ENCODE data around the gene SUGP1.

The SUGP1 gene

DNA sequence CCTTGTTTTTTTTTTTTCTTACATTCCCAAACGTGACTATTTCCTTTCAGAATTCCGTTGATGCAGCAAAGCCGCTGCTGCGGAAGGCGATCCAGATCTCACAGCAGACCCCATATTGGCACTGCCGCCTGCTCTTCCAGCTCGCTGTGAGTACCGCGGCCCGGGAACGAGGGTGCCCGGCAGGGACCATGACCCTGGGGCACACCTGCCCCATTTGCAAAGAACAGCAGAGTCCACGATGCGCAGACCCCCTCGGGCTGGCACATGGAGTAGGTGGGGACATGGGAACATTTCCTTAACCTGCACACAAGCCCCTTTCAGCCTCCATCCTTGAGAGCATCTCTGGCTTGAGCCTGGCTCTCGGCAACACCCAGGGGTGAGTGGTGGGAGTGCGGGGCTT lies 16.8 kb upstream of the SUGP1 start:
- Histone ChIP-seq H4K20me1 (ENCODE audit: control insufficient read depth, insufficient read depth, low read depth, low read length) (0 out of 2 replicates have a peak, but pooled peaks cover 3% of the 10 kb centered on the region), H3K27me3 (ENCODE audit: control insufficient read depth, low read length) (no peaks in the 10 kb centered on the region), H3K4me2 (ENCODE audit: low read length) (no peak overlapping the region), H3K4me3 (ENCODE audit: low read length) (no peak overlapping the region), H3K9me3 (ENCODE audit: control insufficient read depth, insufficient read depth, low read length) (no peaks in the 10 kb centered on the region), H3K36me3 (ENCODE audit: control insufficient read depth, low read length) (peaks cover 70% of the 10 kb centered on the region), H3K79me2 (ENCODE audit: control insufficient read depth, low read length) (peaks cover 22% of the 10 kb centered on the region), H3K4me1 (ENCODE audit: control insufficient read depth, low read length) (no peaks in the 10 kb centered on the region), H3K27ac (ENCODE audit: low read depth, low read length) (no peak overlapping the region), H3K9me2 (replicated peaks; ENCODE audit: control insufficient read depth, low read length) (no peaks in the 10 kb centered on the region), H3F3A (ENCODE audit: control insufficient read depth, insufficient read depth) (no peaks in the 10 kb centered on the region)
- no peak for TF ChIP-seq EZH2phosphoT487 (IDR thresholded peaks at IDR 0.05; ENCODE audit: borderline replicate concordance, low read length)
- TF ChIP-seq, protein P1, sequence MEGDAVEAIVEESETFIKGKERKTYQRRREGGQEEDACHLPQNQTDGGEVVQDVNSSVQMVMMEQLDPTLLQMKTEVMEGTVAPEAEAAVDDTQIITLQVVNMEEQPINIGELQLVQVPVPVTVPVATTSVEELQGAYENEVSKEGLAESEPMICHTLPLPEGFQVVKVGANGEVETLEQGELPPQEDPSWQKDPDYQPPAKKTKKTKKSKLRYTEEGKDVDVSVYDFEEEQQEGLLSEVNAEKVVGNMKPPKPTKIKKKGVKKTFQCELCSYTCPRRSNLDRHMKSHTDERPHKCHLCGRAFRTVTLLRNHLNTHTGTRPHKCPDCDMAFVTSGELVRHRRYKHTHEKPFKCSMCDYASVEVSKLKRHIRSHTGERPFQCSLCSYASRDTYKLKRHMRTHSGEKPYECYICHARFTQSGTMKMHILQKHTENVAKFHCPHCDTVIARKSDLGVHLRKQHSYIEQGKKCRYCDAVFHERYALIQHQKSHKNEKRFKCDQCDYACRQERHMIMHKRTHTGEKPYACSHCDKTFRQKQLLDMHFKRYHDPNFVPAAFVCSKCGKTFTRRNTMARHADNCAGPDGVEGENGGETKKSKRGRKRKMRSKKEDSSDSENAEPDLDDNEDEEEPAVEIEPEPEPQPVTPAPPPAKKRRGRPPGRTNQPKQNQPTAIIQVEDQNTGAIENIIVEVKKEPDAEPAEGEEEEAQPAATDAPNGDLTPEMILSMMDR (IDR thresholded peaks at IDR 0.05; ENCODE audit: low read depth, low read length, poor library complexity, severe bottlenecking): no peak

DNA sequence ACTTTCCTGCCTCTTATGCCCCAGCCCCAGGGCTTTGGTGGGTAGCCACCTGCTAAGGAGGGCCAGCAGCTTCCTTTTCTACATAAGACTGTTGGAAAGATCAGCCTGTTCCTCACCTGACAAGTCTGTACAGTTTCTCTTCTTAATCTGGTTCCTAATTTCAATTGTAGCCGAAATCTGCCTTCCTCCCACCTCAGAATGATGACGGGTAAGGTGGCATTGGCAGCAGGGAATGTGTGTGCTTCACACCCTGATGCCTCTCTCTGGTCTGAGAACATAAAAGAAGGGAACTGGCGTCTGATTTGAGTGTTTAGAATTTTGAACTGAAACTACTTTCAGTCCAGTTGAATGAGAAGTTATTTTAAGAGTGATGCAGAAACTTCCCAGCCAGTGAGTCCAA lies 16.3 kb upstream of the SUGP1 start:
- Histone ChIP-seq H3F3A (ENCODE audit: control insufficient read depth, insufficient read depth) (no peaks in the 10 kb centered on the region), H3K79me2 (ENCODE audit: control insufficient read depth, low read length) (peaks cover 26% of the 10 kb centered on the region), H3K9me2 (replicated peaks; ENCODE audit: control insufficient read depth, low read length) (no peaks in the 10 kb centered on the region), H3K27me3 (ENCODE audit: control insufficient read depth, low read length) (no peaks in the 10 kb centered on the region), H3K4me3 (ENCODE audit: low read length) (no peak overlapping the region), H3K36me3 (ENCODE audit: control insufficient read depth, low read length) (peaks cover 69% of the 10 kb centered on the region), H3K9me3 (ENCODE audit: control insufficient read depth, insufficient read depth, low read length) (no peaks in the 10 kb centered on the region), H3K4me2 (ENCODE audit: low read length) (no peak overlapping the region), H4K20me1 (ENCODE audit: control insufficient read depth, insufficient read depth, low read depth, low read length) (0 out of 2 replicates have a peak, but pooled peaks cover 3% of the 10 kb centered on the region), H3K4me1 (ENCODE audit: control insufficient read depth, low read length) (no peaks in the 10 kb centered on the region), H3K27ac (ENCODE audit: low read depth, low read length) (no peak overlapping the region)
- TF ChIP-seq EZH2phosphoT487 (IDR thresholded peaks at IDR 0.05; ENCODE audit: borderline replicate concordance, low read length): no peak
- TF ChIP-seq, protein P1 (IDR thresholded peaks at IDR 0.05; ENCODE audit: low read depth, low read length, poor library complexity, severe bottlenecking): no peak

DNA sequence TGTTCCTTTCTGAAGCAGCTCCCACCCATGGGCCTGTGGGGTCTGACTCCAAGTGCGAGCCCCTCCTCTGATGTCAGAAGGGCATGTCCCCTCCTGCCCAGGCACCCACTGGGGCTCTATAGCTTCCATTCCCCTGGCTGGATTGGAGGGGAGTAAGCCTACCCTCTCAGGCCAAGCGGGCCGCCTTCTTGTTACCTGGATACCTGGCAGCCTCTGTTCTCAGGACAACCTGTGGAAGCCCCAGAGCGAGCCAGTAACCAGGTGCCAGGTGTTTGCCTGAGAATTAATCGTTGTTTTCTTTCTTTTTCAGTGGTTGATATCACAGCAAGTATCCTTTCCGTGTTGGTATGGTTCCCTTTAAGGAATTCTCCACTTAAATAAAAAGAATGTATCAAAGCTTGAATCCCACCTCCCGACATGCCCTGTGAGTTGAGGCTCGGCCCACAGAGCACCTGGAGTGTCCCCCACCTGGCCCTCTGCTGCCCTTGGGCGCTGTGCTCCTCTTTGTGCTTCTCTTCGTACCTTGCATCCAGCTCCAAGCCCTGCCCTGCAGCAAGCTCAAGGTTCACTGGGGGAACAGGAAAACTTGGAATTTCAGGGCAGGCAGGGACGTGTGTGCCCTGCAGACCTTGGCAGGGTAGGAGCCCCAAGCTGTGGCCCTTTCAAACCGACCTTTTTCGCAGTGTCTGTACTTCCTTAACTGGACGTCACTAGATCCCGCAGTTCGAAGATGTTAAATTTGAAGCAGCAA lies 15.3 kb upstream of the SUGP1 start:
- Histone ChIP-seq H3K9me3 (ENCODE audit: control insufficient read depth, insufficient read depth, low read length) (no peaks in the 10 kb centered on the region), H3K79me2 (ENCODE audit: control insufficient read depth, low read length) (peaks cover 35% of the 10 kb centered on the region), H3K4me1 (ENCODE audit: control insufficient read depth, low read length) (no peaks in the 10 kb centered on the region), H3K9me2 (replicated peaks; ENCODE audit: control insufficient read depth, low read length) (no peaks in the 10 kb centered on the region), H3F3A (ENCODE audit: control insufficient read depth, insufficient read depth) (no peaks in the 10 kb centered on the region), H3K4me3 (ENCODE audit: low read length) (no peak overlapping the region), H3K4me2 (ENCODE audit: low read length) (no peak overlapping the region), H3K27ac (ENCODE audit: low read depth, low read length) (no peak overlapping the region), H3K36me3 (ENCODE audit: control insufficient read depth, low read length) (peaks cover 67% of the 10 kb centered on the region), H3K27me3 (ENCODE audit: control insufficient read depth, low read length) (no peaks in the 10 kb centered on the region), H4K20me1 (ENCODE audit: control insufficient read depth, insufficient read depth, low read depth, low read length) (0 out of 2 replicates have a peak, but pooled peaks cover 3% of the 10 kb centered on the region)
- TF ChIP-seq EZH2phosphoT487 (IDR thresholded peaks at IDR 0.05; ENCODE audit: borderline replicate concordance, low read length): no peak
- TF ChIP-seq, protein P1 (IDR thresholded peaks at IDR 0.05; ENCODE audit: low read depth, low read length, poor library complexity, severe bottlenecking): no peak

Data from DOHH2 (cell line).